IMR-90 (cell line): ENCODE measurements around the gene C13orf46.

Experiments
- BHLHE40 ChIP-seq: fragments of 150-350 bp; IDR thresholded peaks from 2 replicates; pipeline ENCODE4 v1.6.1; 2016; ENCODE audit warnings: mild to moderate bottlenecking, low read depth, low read length
- MAFK ChIP-seq: IDR thresholded peaks from 2 replicates; pipeline ENCODE4 v1.6.1; 2012; ENCODE audit warnings: low read depth, low read length, improper control_type of control experiment
- MXI1 ChIP-seq: IDR thresholded peaks from 2 replicates; pipeline ENCODE4 v1.6.1; 2012; ENCODE audit warnings: low read depth, mild to moderate bottlenecking, low read length, moderate library complexity, borderline replicate concordance
- POLR2A ChIP-seq: IDR thresholded peaks from 2 replicates; pipeline ENCODE4 v1.6.1; 2012; ENCODE audit warnings: mild to moderate bottlenecking, low read depth, low read length
- RAD21 ChIP-seq: IDR thresholded peaks from 2 replicates; pipeline ENCODE4 v1.6.1; 2012; ENCODE audit warnings: low read length, improper control_type of control experiment
- RFX5 ChIP-seq: IDR thresholded peaks from 2 replicates; pipeline ENCODE4 v1.8.0; 2012; ENCODE audit warnings: low read depth, mild to moderate bottlenecking, low read length, moderate library complexity
- SMC3 ChIP-seq: fragments of 150-350 bp; IDR thresholded peaks from 2 replicates; pipeline ENCODE4 v1.6.1; 2016; ENCODE audit warnings: low read depth, mild to moderate bottlenecking, antibody characterized with exemption, low read length, moderate library complexity
- USF2 ChIP-seq: fragments of 150-350 bp; IDR thresholded peaks from 2 replicates; pipeline ENCODE4 v1.6.1; 2017; ENCODE audit warnings: mild to moderate bottlenecking, antibody characterized with exemption, low read length, low read depth
- TF ChIP-seq, protein P1 (sequence below): conservative IDR thresholded peaks from 2 replicates; pipeline ENCODE4 v1.5.1; 2012; ENCODE audit warnings: mild to moderate bottlenecking, low read depth, low read length, improper control_type of control experiment

DNA sequence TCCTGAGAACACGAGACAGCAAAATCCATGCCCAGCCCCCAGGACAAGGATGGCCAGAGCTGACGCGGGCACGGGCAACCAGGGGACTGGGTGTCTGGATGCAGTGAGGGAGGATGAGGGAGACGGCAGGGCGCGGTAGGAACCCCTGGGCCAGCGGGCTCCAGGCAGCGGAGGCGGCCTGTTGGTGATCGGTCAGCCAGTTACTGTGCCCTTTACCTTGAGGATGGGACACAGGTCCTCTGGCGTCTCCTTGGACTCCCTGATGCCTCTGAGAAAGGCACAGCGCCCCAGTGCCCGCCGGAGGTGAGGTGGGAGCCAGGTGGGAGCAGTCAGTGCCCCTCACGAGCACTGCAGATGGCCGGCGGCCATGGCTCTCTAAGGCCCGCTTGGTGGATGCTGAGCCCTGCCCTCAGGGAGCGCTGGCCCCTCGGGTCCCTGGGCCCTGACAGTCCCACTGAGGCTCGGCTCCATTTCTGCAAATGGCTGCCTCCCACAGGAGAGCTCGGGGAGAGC lies 31.2 kb downstream of the C13orf46 start:
- TF ChIP-seq, protein P1, sequence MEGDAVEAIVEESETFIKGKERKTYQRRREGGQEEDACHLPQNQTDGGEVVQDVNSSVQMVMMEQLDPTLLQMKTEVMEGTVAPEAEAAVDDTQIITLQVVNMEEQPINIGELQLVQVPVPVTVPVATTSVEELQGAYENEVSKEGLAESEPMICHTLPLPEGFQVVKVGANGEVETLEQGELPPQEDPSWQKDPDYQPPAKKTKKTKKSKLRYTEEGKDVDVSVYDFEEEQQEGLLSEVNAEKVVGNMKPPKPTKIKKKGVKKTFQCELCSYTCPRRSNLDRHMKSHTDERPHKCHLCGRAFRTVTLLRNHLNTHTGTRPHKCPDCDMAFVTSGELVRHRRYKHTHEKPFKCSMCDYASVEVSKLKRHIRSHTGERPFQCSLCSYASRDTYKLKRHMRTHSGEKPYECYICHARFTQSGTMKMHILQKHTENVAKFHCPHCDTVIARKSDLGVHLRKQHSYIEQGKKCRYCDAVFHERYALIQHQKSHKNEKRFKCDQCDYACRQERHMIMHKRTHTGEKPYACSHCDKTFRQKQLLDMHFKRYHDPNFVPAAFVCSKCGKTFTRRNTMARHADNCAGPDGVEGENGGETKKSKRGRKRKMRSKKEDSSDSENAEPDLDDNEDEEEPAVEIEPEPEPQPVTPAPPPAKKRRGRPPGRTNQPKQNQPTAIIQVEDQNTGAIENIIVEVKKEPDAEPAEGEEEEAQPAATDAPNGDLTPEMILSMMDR: no peak
- TF ChIP-seq MXI1 (no peak), POLR2A (no peak), BHLHE40 (no peak), RFX5 (no peak), RAD21 (no peak), MAFK (no peak), USF2 (no peak), SMC3 (no peak)
